ENCODE measurements around the gene ETV3. TPM values are rescaled to one million over a fixed set of nuclear protein-coding genes. Genes with fewer than 3 reads are reported as not detected.

The ETV3 gene
- total RNA-seq, 2 experiments from 2014 or later: 115 to 117 TPM

GRCh38 chr1:157147906-157148700, 9.9 kb upstream of the ETV3 start:
- no peak overlapping the region for H3K4me3 ChIP-seq (ENCODE audit: low read length)
- H3K36me3 Mint-ChIP-seq (ENCODE audit: low read depth): no peaks in the 10 kb centered on the region

DNA sequence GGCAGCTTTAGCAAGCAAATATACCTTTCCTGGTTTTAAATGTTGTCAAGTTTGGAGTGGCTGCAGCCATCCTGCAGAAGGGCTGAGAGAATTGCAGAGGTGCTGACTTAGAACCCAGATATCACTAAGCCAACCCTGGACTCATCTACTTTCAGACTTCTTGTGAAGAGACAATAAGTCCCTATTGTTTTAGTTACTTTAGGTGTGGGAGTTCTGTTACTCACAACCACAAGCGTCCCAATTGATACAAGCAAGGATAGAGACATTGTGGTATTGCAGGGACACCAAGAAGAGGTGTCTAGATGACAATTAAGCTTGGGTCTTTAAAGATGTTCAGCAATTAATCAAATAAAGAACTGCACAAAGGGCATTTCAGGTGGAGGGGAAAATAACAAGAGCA, 8.8 kb upstream of the ETV3 start:
- Histone ChIP-seq H3K27me3 (ENCODE audit: control insufficient read depth in 1 of 2, insufficient read depth in 2 of 2, low read length in 2 of 2) (no peaks in the 10 kb centered on the region), H3K9me3 (ENCODE audit: control insufficient read depth in 1 of 2, insufficient read depth in 1 of 2, low read length in 2 of 2) (no peaks in the 10 kb centered on the region), H3K4me1 (ENCODE audit: insufficient read depth, low read length) (peaks cover 5% of the 10 kb centered on the region), H3K27ac (ENCODE audit: low read depth in 1 of 2, low read length in 2 of 2) (no peak overlapping the region), H3K4me3 (ENCODE audit: low read length) (no peak overlapping the region), H3K36me3 (ENCODE audit: insufficient read depth, low read length) (no peaks in the 10 kb centered on the region)
- Mint-ChIP-seq H3K27me3 (no peaks in the 10 kb centered on the region), H3K36me3 (ENCODE audit: low read depth) (no peaks in the 10 kb centered on the region), H3K4me3 (no peak overlapping the region), H3K27ac (no peak overlapping the region), H3K9me3 (no peaks in the 10 kb centered on the region), H3K4me1 (ENCODE audit: low read depth) (peaks cover 6% of the 10 kb centered on the region)
- DNase-seq: no peak
- TF ChIP-seq, protein P1, sequence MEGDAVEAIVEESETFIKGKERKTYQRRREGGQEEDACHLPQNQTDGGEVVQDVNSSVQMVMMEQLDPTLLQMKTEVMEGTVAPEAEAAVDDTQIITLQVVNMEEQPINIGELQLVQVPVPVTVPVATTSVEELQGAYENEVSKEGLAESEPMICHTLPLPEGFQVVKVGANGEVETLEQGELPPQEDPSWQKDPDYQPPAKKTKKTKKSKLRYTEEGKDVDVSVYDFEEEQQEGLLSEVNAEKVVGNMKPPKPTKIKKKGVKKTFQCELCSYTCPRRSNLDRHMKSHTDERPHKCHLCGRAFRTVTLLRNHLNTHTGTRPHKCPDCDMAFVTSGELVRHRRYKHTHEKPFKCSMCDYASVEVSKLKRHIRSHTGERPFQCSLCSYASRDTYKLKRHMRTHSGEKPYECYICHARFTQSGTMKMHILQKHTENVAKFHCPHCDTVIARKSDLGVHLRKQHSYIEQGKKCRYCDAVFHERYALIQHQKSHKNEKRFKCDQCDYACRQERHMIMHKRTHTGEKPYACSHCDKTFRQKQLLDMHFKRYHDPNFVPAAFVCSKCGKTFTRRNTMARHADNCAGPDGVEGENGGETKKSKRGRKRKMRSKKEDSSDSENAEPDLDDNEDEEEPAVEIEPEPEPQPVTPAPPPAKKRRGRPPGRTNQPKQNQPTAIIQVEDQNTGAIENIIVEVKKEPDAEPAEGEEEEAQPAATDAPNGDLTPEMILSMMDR (IDR thresholded peaks at IDR 0.05): no peak
- ATAC-seq (ENCODE audit: poor library complexity): no peak
- POLR2A ChIA-PET: interaction anchor here (1.3 kb wide), 1 partner anchor 8 kb away, joined by 6 read pairs; the partner anchor contains the start of gene ETV3
- CTCF ChIA-PET: interaction anchor here (1.6 to 3.1 kb wide), 2 partner anchors 9 to 57 kb away, joined by 7 to 26 read pairs; no protein-coding TSS in a partner anchor
- intact Hi-C loops (cut with DNase I, micrococcal nuclease): no loop called here

More at GRCh38 chr1:157147906-157148700, 9.9 kb upstream of the ETV3 start:
- no peak overlapping the region for H3K4me3 Mint-ChIP-seq
- TF ChIP-seq, protein P1 (IDR thresholded peaks at IDR 0.05): no peak
- no peaks in the 10 kb centered on the region for H3K27me3 Mint-ChIP-seq
- no peak overlapping the region for H3K27ac ChIP-seq (ENCODE audit: low read depth in 1 of 2, low read length in 2 of 2)
- ChIA-PET CTCF (interaction anchor here (1.6 to 3.1 kb wide), 2 partner anchors 8 to 58 kb away, joined by 7 to 26 read pairs; no protein-coding TSS in a partner anchor), POLR2A (interaction anchor here (1.3 kb wide), 1 partner anchor 9 kb away, joined by 6 read pairs; the partner anchor contains the start of gene ETV3)
- H3K36me3 ChIP-seq (ENCODE audit: insufficient read depth, low read length): no peaks in the 10 kb centered on the region
- intact Hi-C loops (cut with DNase I, micrococcal nuclease): no loop called here
- ATAC-seq (ENCODE audit: poor library complexity) (no peak), DNase-seq (peak in 1 of 14 experiments; percentile 39)
- H3K9me3 ChIP-seq (ENCODE audit: control insufficient read depth in 1 of 2, insufficient read depth in 1 of 2, low read length in 2 of 2): no peaks in the 10 kb centered on the region
- peaks cover 6% of the 10 kb centered on the region for H3K4me1 Mint-ChIP-seq (ENCODE audit: low read depth)
- no peaks in the 10 kb centered on the region for H3K27me3 ChIP-seq (ENCODE audit: control insufficient read depth in 1 of 2, insufficient read depth in 2 of 2, low read length in 2 of 2)
- no peak overlapping the region for H3K27ac Mint-ChIP-seq
- peaks cover 5% of the 10 kb centered on the region for H3K4me1 ChIP-seq (ENCODE audit: insufficient read depth, low read length)
- no peaks in the 10 kb centered on the region for H3K9me3 Mint-ChIP-seq

GRCh38 chr1:157146244-157146643, 8.0 kb upstream of the ETV3 start:
- intact Hi-C loops (cut with DNase I, micrococcal nuclease): no loop called here
- Histone ChIP-seq H3K27ac (ENCODE audit: low read depth in 1 of 2, low read length in 2 of 2) (no peak overlapping the region), H3K9me3 (ENCODE audit: control insufficient read depth in 1 of 2, insufficient read depth in 1 of 2, low read length in 2 of 2) (no peaks in the 10 kb centered on the region), H3K4me1 (ENCODE audit: insufficient read depth, low read length) (peaks cover 5% of the 10 kb centered on the region), H3K27me3 (ENCODE audit: control insufficient read depth in 1 of 2, insufficient read depth in 2 of 2, low read length in 2 of 2) (no peaks in the 10 kb centered on the region), H3K4me3 (ENCODE audit: low read length) (no peak overlapping the region), H3K36me3 (ENCODE audit: insufficient read depth, low read length) (no peaks in the 10 kb centered on the region)
- H3K27ac Mint-ChIP-seq: no peak overlapping the region
- ChIA-PET POLR2A (no interaction called here), CTCF (interaction anchor here (1.0 kb wide), 1 partner anchor 10 kb away, joined by 3 read pairs; no protein-coding TSS in a partner anchor)
- TF ChIP-seq, protein P1 (IDR thresholded peaks at IDR 0.05): no peak
- no peak overlapping the region for H3K4me3 Mint-ChIP-seq
- no peaks in the 10 kb centered on the region for H3K9me3 Mint-ChIP-seq
- peaks cover 6% of the 10 kb centered on the region for H3K4me1 Mint-ChIP-seq (ENCODE audit: low read depth)
- no peak for ATAC-seq (ENCODE audit: poor library complexity)
- no peak for DNase-seq
- no peaks in the 10 kb centered on the region for H3K27me3 Mint-ChIP-seq
- H3K36me3 Mint-ChIP-seq (ENCODE audit: low read depth): no peaks in the 10 kb centered on the region
